GM12873 (cell line): ENCODE results near the gene JAK2.

Experiments used
- CTCF ChIP-seq: IDR thresholded peaks from 2 replicates; pipeline ENCODE4 v1.5.1; 2012; ENCODE audit warnings: low read depth, mild to moderate bottlenecking, moderate library complexity, low read length, control low read depth; ENCODE audit not compliant: insufficient read depth; ENCODE audit errors: missing control alignments

The JAK2 gene

GRCh38 chr9:5062631-5063030, 77.6 kb downstream of the JAK2 start:
- no peak for TF ChIP-seq CTCF

GRCh38 chr9:5072871-5073270, 87.8 kb downstream of the JAK2 start:
- no peak for TF ChIP-seq CTCF

GRCh38 chr9:5073701-5074100, 88.6 kb downstream of the JAK2 start:
- no peak for TF ChIP-seq CTCF

- TF ChIP-seq CTCF = no peak
Measured at GRCh38 chr9:5085993-5086392, 100.9 kb downstream of the JAK2 start.

GRCh38 chr9:5089737-5090136, 104.7 kb downstream of the JAK2 start:
- no peak for TF ChIP-seq CTCF

GRCh38 chr9:5095795-5096194, 110.7 kb downstream of the JAK2 start:
- TF ChIP-seq CTCF = no peak

GRCh38 chr9:5099466-5099865, 114.4 kb downstream of the JAK2 start:
- TF ChIP-seq CTCF = no peak
